IMR-90 (cell line): ENCODE results near the gene C3orf80. TPM values are rescaled to one million over a fixed set of nuclear protein-coding genes. Genes with fewer than 3 reads are reported as not detected.

Source experiments
- ATAC-seq: fragments of 200-7000 bp; cut with Tn5 transposase; 2 replicates; pipeline ENCODE4 v1.9.1; 2020; ENCODE audit warnings: low read depth, mild to moderate bottlenecking, moderate library complexity
- BruUV-seq: library from RNA; stranded (reverse); fragments of 400-500 nt; replicated peaks from 2 replicates; lab custom pipeline; 2021; lab: Mats Ljungman, UMichigan
- CTCF ChIA-PET: fragments of 300-600 bp; formaldehyde crosslinking; extraction: SDS; loops from one replicate; lab custom pipeline; 2021; ENCODE audit warnings: antibody characterized with exemption; lab: Yijun Ruan, JAX
- POLR2A ChIA-PET: fragments of 300-600 bp; sonication (Branson Sonifier 250); formaldehyde crosslinking; loops from one replicate; lab custom pipeline; 2022; ENCODE audit warnings: antibody characterized with exemption; ENCODE audit not compliant: unreplicated experiment; lab: Charles Lee
- DNase-seq: peaks from one replicate; pipeline ENCODE4 v3.0.0; 2013
- H2AFZ ChIP-seq: replicated peaks from 2 replicates; pipeline ENCODE3; 2013; ENCODE audit warnings: low read length, mild to moderate bottlenecking; ENCODE audit not compliant: poor library complexity
- H2AK5ac ChIP-seq: 2 replicates; pipeline ENCODE4 v1.6.1; 2013; ENCODE audit warnings: low read depth, low read length, inconsistent platforms
- H2AK9ac ChIP-seq: replicated peaks from 2 replicates; pipeline ENCODE3; 2013; ENCODE audit warnings: mild to moderate bottlenecking, low read depth, low read length, moderate library complexity; ENCODE audit not compliant: poor library complexity
- H2BK120ac ChIP-seq: 2 replicates; pipeline ENCODE4 v1.6.1; 2013; ENCODE audit warnings: low read depth, low read length, inconsistent platforms
- H2BK15ac ChIP-seq: 3 replicates; pipeline ENCODE4 v1.6.1; 2013; ENCODE audit warnings: low read depth, low read length, inconsistent platforms
- H2BK20ac ChIP-seq: 2 replicates; pipeline ENCODE4 v1.6.1; 2013; ENCODE audit warnings: low read depth, mild to moderate bottlenecking, inconsistent platforms, low read length, moderate library complexity
- H2BK5ac ChIP-seq: 2 replicates; pipeline ENCODE4 v1.6.1; 2013; ENCODE audit warnings: mild to moderate bottlenecking, low read depth, low read length, inconsistent platforms; ENCODE audit not compliant: poor library complexity, severe bottlenecking
- H3K14ac ChIP-seq: replicated peaks from 2 replicates; pipeline ENCODE4 v1.6.1; 2013; ENCODE audit warnings: low read depth, low read length, inconsistent platforms
- H3K18ac ChIP-seq: 2 replicates; pipeline ENCODE4 v1.6.1; 2013; ENCODE audit warnings: low read depth, low read length, control low read depth
- H3K23ac ChIP-seq: 2 replicates; pipeline ENCODE4 v1.6.1; 2013; ENCODE audit warnings: low read depth, low read length, inconsistent platforms
- H3K27ac ChIP-seq: 2 replicates; pipeline ENCODE4 v1.5.1; 2013; ENCODE audit warnings: mild to moderate bottlenecking, control low read depth, low read length; ENCODE audit not compliant: insufficient read depth
- H3K27me3 ChIP-seq: 2 replicates; pipeline ENCODE4 v1.6.1; 2013; ENCODE audit warnings: low read length; ENCODE audit not compliant: control insufficient read depth, insufficient read depth
- H3K36me3 ChIP-seq: 2 replicates; pipeline ENCODE4 v1.6.1; 2013; ENCODE audit warnings: low read length, mixed read lengths; ENCODE audit not compliant: control insufficient read depth, insufficient read depth
- H3K4ac ChIP-seq: 2 replicates; pipeline ENCODE4 v1.6.1; 2013; ENCODE audit warnings: low read depth, low read length, inconsistent platforms
- H3K4me1 ChIP-seq: 2 replicates; pipeline ENCODE4 v1.6.1; 2013; ENCODE audit warnings: low read length, mixed read lengths; ENCODE audit not compliant: control insufficient read depth, insufficient read depth
- H3K4me2 ChIP-seq: 2 replicates; pipeline ENCODE4 v1.6.1; 2013; ENCODE audit warnings: low read depth, mild to moderate bottlenecking, control low read depth, low read length, moderate library complexity
- H3K4me3 ChIP-seq: 2 replicates; pipeline ENCODE4 v1.5.1; 2013; ENCODE audit warnings: low read depth, mild to moderate bottlenecking, control low read depth, low read length, moderate library complexity; ENCODE audit not compliant: insufficient read depth
- H3K56ac ChIP-seq: 2 replicates; pipeline ENCODE4 v1.6.1; 2013; ENCODE audit warnings: low read length, inconsistent platforms; ENCODE audit not compliant: insufficient read depth; ENCODE audit errors: extremely low read depth
- H3K79me1 ChIP-seq, 2 experiments: 2 replicates each; pipeline ENCODE4 v1.6.1; 2013; ENCODE audit warnings: low read length in 2 of 2, inconsistent platforms in 1 of 2, low read depth in 1 of 2
- H3K9ac ChIP-seq: 2 replicates; pipeline ENCODE4 v1.6.1; 2013; ENCODE audit warnings: low read depth, low read length, control low read depth
- H3K9me1 ChIP-seq: 2 replicates; pipeline ENCODE4 v1.6.1; 2013; ENCODE audit warnings: low read length, inconsistent platforms; ENCODE audit not compliant: insufficient read depth
- H3K9me3 ChIP-seq: 2 replicates; pipeline ENCODE4 v1.6.1; 2013; ENCODE audit warnings: low read length; ENCODE audit not compliant: control insufficient read depth, insufficient read depth
- H4K20me1 ChIP-seq: 2 replicates; pipeline ENCODE4 v1.6.1; 2013; ENCODE audit warnings: low read length, inconsistent platforms; ENCODE audit not compliant: insufficient read depth
- H4K5ac ChIP-seq: 2 replicates; pipeline ENCODE4 v1.6.1; 2013; ENCODE audit warnings: mild to moderate bottlenecking, low read depth, low read length, control low read depth
- H4K8ac ChIP-seq, 2 experiments: 2 replicates each; pipeline ENCODE4 v1.6.1; 2013; ENCODE audit warnings: low read depth in 2 of 2, low read length in 2 of 2, control low read depth in 1 of 2, inconsistent platforms in 1 of 2
- H4K91ac ChIP-seq: 2 replicates; pipeline ENCODE4 v1.6.1; 2013; ENCODE audit warnings: low read depth, low read length, inconsistent platforms; ENCODE audit not compliant: insufficient read depth
- BHLHE40 ChIP-seq: fragments of 150-350 bp; IDR thresholded peaks from 2 replicates; pipeline ENCODE4 v1.6.1; 2016; ENCODE audit warnings: mild to moderate bottlenecking, low read depth, low read length
- CEBPB ChIP-seq: IDR thresholded peaks from 2 replicates; pipeline ENCODE4 v1.6.1; 2012; ENCODE audit warnings: low read depth, low read length, improper control_type of control experiment
- CHD1 ChIP-seq: IDR thresholded peaks from 2 replicates; pipeline ENCODE4 v1.6.1; 2012; ENCODE audit warnings: low read depth, low read length, improper control_type of control experiment
- FOS ChIP-seq: fragments of 150-350 bp; IDR thresholded peaks from 2 replicates; pipeline ENCODE4 v1.6.1; 2016; ENCODE audit warnings: low read depth, low read length
- MAFK ChIP-seq: IDR thresholded peaks from 2 replicates; pipeline ENCODE4 v1.6.1; 2012; ENCODE audit warnings: low read depth, low read length, improper control_type of control experiment
- MAZ ChIP-seq: IDR thresholded peaks from 2 replicates; pipeline ENCODE4 v1.6.1; 2012; ENCODE audit warnings: low read depth, mild to moderate bottlenecking, low read length, improper control_type of control experiment, moderate library complexity, borderline replicate concordance
- MXI1 ChIP-seq: IDR thresholded peaks from 2 replicates; pipeline ENCODE4 v1.6.1; 2012; ENCODE audit warnings: low read depth, mild to moderate bottlenecking, low read length, moderate library complexity, borderline replicate concordance
- NFE2L2 ChIP-seq: fragments of 150-350 bp; IDR thresholded peaks from 2 replicates; pipeline ENCODE4 v1.6.1; 2016; ENCODE audit warnings: low read depth, mild to moderate bottlenecking, low read length
- POLR2A ChIP-seq: IDR thresholded peaks from 2 replicates; pipeline ENCODE4 v1.6.1; 2012; ENCODE audit warnings: mild to moderate bottlenecking, low read depth, low read length
- RAD21 ChIP-seq: IDR thresholded peaks from 2 replicates; pipeline ENCODE4 v1.6.1; 2012; ENCODE audit warnings: low read length, improper control_type of control experiment
- RCOR1 ChIP-seq: IDR thresholded peaks from 2 replicates; pipeline ENCODE4 v1.6.1; 2012; ENCODE audit warnings: mild to moderate bottlenecking, low read length, improper control_type of control experiment; ENCODE audit not compliant: insufficient replicate concordance
- RFX5 ChIP-seq: IDR thresholded peaks from 2 replicates; pipeline ENCODE4 v1.8.0; 2012; ENCODE audit warnings: low read depth, mild to moderate bottlenecking, low read length, moderate library complexity
- SMC3 ChIP-seq: fragments of 150-350 bp; IDR thresholded peaks from 2 replicates; pipeline ENCODE4 v1.6.1; 2016; ENCODE audit warnings: low read depth, mild to moderate bottlenecking, antibody characterized with exemption, low read length, moderate library complexity
- dilution Hi-C: fragments of 300-500 bp; cut with HindIII; formaldehyde crosslinking; loops from one replicate; pipeline ENCODE4 v1.14.3; 2018; ENCODE audit warnings: low sequenced_read_pairs; ENCODE audit not compliant: unreplicated experiment
- in situ Hi-C: fragments of 300-500 bp; cut with MboI; formaldehyde crosslinking; loops from 3 replicates; pipeline ENCODE4 v1.14.3; 2019; ENCODE audit warnings: low sequenced_read_pairs, inconsistent platforms, mixed read lengths
- intact Hi-C: fragments of 100-400 bp; cut with micrococcal nuclease; formaldehyde crosslinking; loops from 2 replicates; pipeline ENCODE4 v1.10.0; 2022
- polyA plus RNA-seq, 3 experiments: library from polyadenylated mRNA; depleted of rRNA; stranded (reverse); fragments of >200 nt; gene quantifications; 2 replicates each; pipeline ENCODE4 v1.2.3, GENCODE V29; 2012; ENCODE audit warnings: low replicate concordance in 1 of 3
- total RNA-seq: library from RNA; depleted of rRNA; stranded (reverse); fragments of >200 nt; gene quantifications from 2 replicates; pipeline ENCODE4 v1.2.3, GENCODE V29; 2012
- TF ChIP-seq, protein P1 (sequence below): fragments of 150-350 bp; IDR thresholded peaks from 2 replicates; pipeline ENCODE4 v1.6.1; 2016; ENCODE audit warnings: low read depth, mild to moderate bottlenecking, low read length, moderate library complexity, borderline replicate concordance
- TF ChIP-seq, protein P2 (sequence below): fragments of 150-350 bp; IDR thresholded peaks from 2 replicates; pipeline ENCODE4 v1.6.1; 2017; ENCODE audit warnings: mild to moderate bottlenecking, antibody characterized with exemption, low read length, low read depth
- TF ChIP-seq, protein P3 (sequence below): conservative IDR thresholded peaks from 2 replicates; pipeline ENCODE4 v1.5.1; 2012; ENCODE audit warnings: mild to moderate bottlenecking, low read depth, low read length, improper control_type of control experiment

The C3orf80 gene
- total and polyA plus RNA-seq, 2 of the 4 experiments (the other 2 are of a cell fraction) = not detected

DNA sequence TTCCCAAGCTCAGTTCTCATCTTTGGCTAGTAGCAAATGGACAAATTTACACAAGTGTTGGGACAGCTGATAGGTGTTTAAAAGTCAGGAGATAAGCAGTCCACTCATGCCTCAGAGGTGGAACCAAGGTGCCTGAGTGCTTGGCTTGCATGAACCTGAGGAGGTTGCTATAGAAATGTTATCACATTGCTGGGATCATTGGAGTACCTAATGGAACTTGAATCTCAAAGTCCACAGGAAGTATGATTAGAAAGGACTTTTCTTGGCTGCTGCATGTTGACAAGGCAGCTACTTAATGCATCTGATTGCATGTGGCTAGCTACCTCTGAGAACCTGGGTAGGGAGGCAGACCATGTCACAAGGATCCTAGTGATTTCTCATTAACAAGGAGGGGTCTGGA is 39.5 kb upstream of the C3orf80 start:
- Histone ChIP-seq H2AFZ (peak overlapping the region; percentile 46), H3K4me1 (peaks cover 2% of the 10 kb centered on the region; the same call in 1 of the 2 replicates), H3K9ac (no peak overlapping the region), H2BK120ac (no peak overlapping the region), H3K4me2 (no peak overlapping the region), H4K8ac (no peak overlapping the region), H2AK5ac (no peak overlapping the region), H3K9me3 (no peaks in the 10 kb centered on the region), H3K4ac (no peak overlapping the region), H3K56ac (no peak overlapping the region), H2BK15ac (no peak overlapping the region; the same call in 2 of the 3 replicates), H4K5ac (no peak overlapping the region), H3K18ac (no peak overlapping the region), H3K27me3 (no peaks in the 10 kb centered on the region), H2BK5ac (no peak overlapping the region), H3K23ac (no peak overlapping the region), H3K14ac (no peak overlapping the region), H3K27ac (no peak overlapping the region), H3K79me1 (no peaks in the 10 kb centered on the region), H2BK20ac (no peak overlapping the region), H4K91ac (no peak overlapping the region), H3K4me3 (no peak overlapping the region), H2AK9ac (no peak overlapping the region), H4K20me1 (no peaks in the 10 kb centered on the region), H3K36me3 (no peaks in the 10 kb centered on the region), H3K9me1 (no peaks in the 10 kb centered on the region)
- intact Hi-C loops (no loop called here), in situ Hi-C loops (no loop called here), dilution Hi-C loops (no loop called here)
- ChIA-PET POLR2A (no interaction called here), CTCF (no interaction called here)
- TF ChIP-seq, protein P1, sequence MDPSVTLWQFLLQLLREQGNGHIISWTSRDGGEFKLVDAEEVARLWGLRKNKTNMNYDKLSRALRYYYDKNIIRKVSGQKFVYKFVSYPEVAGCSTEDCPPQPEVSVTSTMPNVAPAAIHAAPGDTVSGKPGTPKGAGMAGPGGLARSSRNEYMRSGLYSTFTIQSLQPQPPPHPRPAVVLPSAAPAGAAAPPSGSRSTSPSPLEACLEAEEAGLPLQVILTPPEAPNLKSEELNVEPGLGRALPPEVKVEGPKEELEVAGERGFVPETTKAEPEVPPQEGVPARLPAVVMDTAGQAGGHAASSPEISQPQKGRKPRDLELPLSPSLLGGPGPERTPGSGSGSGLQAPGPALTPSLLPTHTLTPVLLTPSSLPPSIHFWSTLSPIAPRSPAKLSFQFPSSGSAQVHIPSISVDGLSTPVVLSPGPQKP = no peak
- no peak for TF ChIP-seq RAD21
- TF ChIP-seq RFX5 = no peak
- no peak for TF ChIP-seq FOS
- TF ChIP-seq CEBPB = no peak
- TF ChIP-seq MAFK = no peak
- TF ChIP-seq RCOR1 = no peak
- TF ChIP-seq BHLHE40 = no peak
- no peak for TF ChIP-seq NFE2L2
- TF ChIP-seq POLR2A = no peak
- TF ChIP-seq SMC3 = no peak
- TF ChIP-seq CHD1 = no peak
- no peak for TF ChIP-seq MXI1
- no peak for TF ChIP-seq MAZ
- TF ChIP-seq, protein P2, sequence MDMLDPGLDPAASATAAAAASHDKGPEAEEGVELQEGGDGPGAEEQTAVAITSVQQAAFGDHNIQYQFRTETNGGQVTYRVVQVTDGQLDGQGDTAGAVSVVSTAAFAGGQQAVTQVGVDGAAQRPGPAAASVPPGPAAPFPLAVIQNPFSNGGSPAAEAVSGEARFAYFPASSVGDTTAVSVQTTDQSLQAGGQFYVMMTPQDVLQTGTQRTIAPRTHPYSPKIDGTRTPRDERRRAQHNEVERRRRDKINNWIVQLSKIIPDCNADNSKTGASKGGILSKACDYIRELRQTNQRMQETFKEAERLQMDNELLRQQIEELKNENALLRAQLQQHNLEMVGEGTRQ = no peak
- TF ChIP-seq, protein P3, sequence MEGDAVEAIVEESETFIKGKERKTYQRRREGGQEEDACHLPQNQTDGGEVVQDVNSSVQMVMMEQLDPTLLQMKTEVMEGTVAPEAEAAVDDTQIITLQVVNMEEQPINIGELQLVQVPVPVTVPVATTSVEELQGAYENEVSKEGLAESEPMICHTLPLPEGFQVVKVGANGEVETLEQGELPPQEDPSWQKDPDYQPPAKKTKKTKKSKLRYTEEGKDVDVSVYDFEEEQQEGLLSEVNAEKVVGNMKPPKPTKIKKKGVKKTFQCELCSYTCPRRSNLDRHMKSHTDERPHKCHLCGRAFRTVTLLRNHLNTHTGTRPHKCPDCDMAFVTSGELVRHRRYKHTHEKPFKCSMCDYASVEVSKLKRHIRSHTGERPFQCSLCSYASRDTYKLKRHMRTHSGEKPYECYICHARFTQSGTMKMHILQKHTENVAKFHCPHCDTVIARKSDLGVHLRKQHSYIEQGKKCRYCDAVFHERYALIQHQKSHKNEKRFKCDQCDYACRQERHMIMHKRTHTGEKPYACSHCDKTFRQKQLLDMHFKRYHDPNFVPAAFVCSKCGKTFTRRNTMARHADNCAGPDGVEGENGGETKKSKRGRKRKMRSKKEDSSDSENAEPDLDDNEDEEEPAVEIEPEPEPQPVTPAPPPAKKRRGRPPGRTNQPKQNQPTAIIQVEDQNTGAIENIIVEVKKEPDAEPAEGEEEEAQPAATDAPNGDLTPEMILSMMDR = no peak
- DNase-seq = no peak
- BruUV-seq = no TSS peak
- no peak for ATAC-seq
